NCI-H2196 treated with DMSO at 0.1 percent for 48 hours (cell line): Measurements from ENCODE around the gene LRIT2.

Experiments
- DNase-seq: peaks from one replicate; lab custom pipeline; 2025; ENCODE audit not compliant: unreplicated experiment; lab: John Stamatoyannopoulos, UW

LRIT2 gene

GRCh38 chr10:84211566-84211965 is 13.8 kb downstream of the LRIT2 start:
- no peak for DNase-seq

GRCh38 chr10:84208023-84208422 is 17.3 kb downstream of the LRIT2 start:
- no peak for DNase-seq

GRCh38 chr10:84205853-84206525 is 19.4 kb downstream of the LRIT2 start:
- no peak for DNase-seq

- DNase-seq = no peak
These were observed 20.1 kb downstream of the LRIT2 start for GRCh38 chr10:84205049-84205852.

- DNase-seq = no peak
These were observed 20.7 kb downstream of the LRIT2 start for GRCh38 chr10:84204610-84205009.

- no peak for DNase-seq
These were observed 21.2 kb downstream of the LRIT2 start for GRCh38 chr10:84204122-84204521.

- no peak for DNase-seq
These were observed 23.0 kb downstream of the LRIT2 start for GRCh38 chr10:84202349-84202748.

GRCh38 chr10:84201682-84202081 is 23.7 kb downstream of the LRIT2 start:
- no peak for DNase-seq

GRCh38 chr10:84201244-84201606 is 24.1 kb downstream of the LRIT2 start:
- no peak for DNase-seq

GRCh38 chr10:84200537-84201243 is 24.7 kb downstream of the LRIT2 start:
- no peak for DNase-seq

- DNase-seq = no peak
These were observed 27.0 kb downstream of the LRIT2 start for GRCh38 chr10:84198206-84198915.

GRCh38 chr10:84197643-84198042 is 27.7 kb downstream of the LRIT2 start:
- no peak for DNase-seq

- no peak for DNase-seq
These were observed 28.4 kb downstream of the LRIT2 start for GRCh38 chr10:84196941-84197340.

GRCh38 chr10:84196083-84196482 is 29.3 kb downstream of the LRIT2 start:
- peak; percentile 53 for DNase-seq

- no peak for DNase-seq
These were observed 30.1 kb downstream of the LRIT2 start for GRCh38 chr10:84195044-84195830.

GRCh38 chr10:84194424-84195043 is 30.8 kb downstream of the LRIT2 start, which contains the start of gene CDHR1:
Gene CDHR1 (plus strand): TSS chr10:84194537. CDS start chr10:84194761, 224 bp downstream.
- DNase-seq = peak; percentile 17

GRCh38 chr10:84193846-84194423 is 31.4 kb downstream of the LRIT2 start:
- DNase-seq = no peak

GRCh38 chr10:84193327-84193726 is 32.0 kb downstream of the LRIT2 start:
- DNase-seq = no peak

- DNase-seq = no peak
These were observed 34.2 kb downstream of the LRIT2 start for GRCh38 chr10:84191106-84191505.

GRCh38 chr10:84190621-84191020 is 34.7 kb downstream of the LRIT2 start:
- no peak for DNase-seq
